Dendritic cell treated with granulocyte-macrophage colony-stimulating factor and Interleukin-4, amounts not matched to agents 40 ng/mL and 50 ng/mL, for 4 days (primary cell): ENCODE measurements around the gene LRRN4CL.
A peak's percentile ranks its signal among the peaks of the same experiment; 100 is the strongest.
"Not testable (repeated sequence)": the region's sequence is repeated elsewhere in the genome, so short reads cannot be mapped to it uniquely, and the experiment has no call there.

ENCODE experiments used
- H3K27ac Mint-ChIP-seq: one replicate; pipeline ENCODE4 v1.8.0; 2022; ENCODE audit warnings: mild to moderate bottlenecking, mixed read lengths
- H3K27me3 Mint-ChIP-seq: one replicate; pipeline ENCODE4 v1.8.0; 2022; ENCODE audit warnings: mild to moderate bottlenecking, mixed read lengths
- H3K36me3 Mint-ChIP-seq: one replicate; pipeline ENCODE4 v1.8.0; 2022; ENCODE audit warnings: low read depth, mixed read lengths
- H3K4me1 Mint-ChIP-seq: one replicate; pipeline ENCODE4 v1.8.0; 2022; ENCODE audit warnings: low read depth, mixed read lengths
- H3K4me3 Mint-ChIP-seq: one replicate; pipeline ENCODE4 v1.8.0; 2022; ENCODE audit warnings: mild to moderate bottlenecking, moderate library complexity, mixed read lengths
- H3K9me3 Mint-ChIP-seq: one replicate; pipeline ENCODE4 v1.8.0; 2022; ENCODE audit warnings: mixed read lengths
- intact Hi-C: fragments of 100-400 bp; cut with micrococcal nuclease; formaldehyde crosslinking; loops from one replicate; pipeline ENCODE4 v1.15.0; 2022

The LRRN4CL gene

DNA sequence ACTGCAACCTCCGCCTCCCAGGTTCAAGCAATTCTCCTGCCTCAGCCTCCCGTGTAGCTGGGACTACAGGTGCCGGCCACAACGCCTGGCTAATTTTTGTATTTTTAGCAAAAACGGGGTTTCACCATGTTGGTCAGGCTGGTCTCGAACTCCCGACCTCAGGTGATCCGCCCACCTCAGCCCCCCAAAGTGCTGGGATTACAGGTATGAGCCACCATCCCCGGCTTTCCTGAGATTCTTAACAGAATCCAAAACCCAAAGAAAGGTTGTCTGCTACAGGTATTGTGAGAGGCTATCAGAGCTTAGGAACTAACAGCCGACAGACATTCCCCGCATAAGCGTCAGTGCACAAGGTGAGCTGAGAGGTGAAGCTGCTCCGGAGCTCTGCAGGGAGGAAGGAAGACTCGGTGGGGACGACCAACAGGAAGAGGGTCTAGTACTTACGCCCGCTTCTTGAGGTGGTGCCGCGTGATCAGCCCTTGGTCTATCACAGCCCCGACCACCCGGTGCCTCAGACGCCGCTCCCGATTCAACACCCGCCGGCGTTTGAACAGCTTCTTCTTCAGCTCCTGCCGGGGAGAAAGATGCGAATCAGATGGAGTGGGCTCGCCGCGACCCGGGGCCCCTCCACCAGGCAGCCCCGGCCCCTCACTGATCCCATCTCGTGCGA is 24.8 kb downstream of the LRRN4CL start:
- no peaks in the 10 kb centered on the region for H3K9me3 Mint-ChIP-seq
- peak overlapping the region; percentile 94 for H3K4me3 Mint-ChIP-seq
- peaks cover 29% of the 10 kb centered on the region for H3K4me1 Mint-ChIP-seq
- H3K27ac Mint-ChIP-seq = peak overlapping the region; percentile 88
- intact Hi-C loops = no loop called here
- H3K27me3 Mint-ChIP-seq = no peaks in the 10 kb centered on the region
- H3K36me3 Mint-ChIP-seq = peaks cover 63% of the 10 kb centered on the region

DNA sequence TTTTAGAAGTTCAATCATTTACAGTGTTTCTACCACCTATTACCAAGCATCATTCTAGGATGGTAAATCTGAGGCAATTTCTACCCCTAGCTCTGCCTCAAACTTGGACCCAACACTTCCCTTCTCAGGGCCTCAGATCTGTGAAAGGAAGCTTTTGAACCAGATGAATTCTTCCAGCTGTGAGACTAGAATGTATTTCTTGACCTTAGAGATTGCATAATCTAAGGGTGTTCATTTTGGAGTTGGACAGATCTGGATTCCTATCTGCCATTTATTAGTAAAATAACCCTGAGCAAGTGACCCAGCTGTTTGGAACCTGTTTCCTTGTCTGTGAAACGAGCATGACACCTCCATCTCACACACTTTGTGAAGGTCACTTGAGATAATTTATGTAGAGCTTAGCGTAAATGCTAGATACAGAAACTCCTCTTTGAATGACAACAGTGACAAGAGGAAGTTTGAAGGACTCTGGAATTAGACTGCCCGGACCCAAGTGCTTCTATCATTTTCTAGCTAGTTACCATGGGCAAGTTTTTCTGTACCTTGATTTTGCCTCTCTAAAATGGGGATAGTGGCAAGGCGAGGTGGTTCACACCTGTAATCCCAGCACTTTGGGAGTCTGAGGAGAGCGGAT is 32.4 kb downstream of the LRRN4CL start:
- no peaks in the 10 kb centered on the region for H3K27me3 Mint-ChIP-seq
- H3K9me3 Mint-ChIP-seq = no peaks in the 10 kb centered on the region
- H3K27ac Mint-ChIP-seq = no peak overlapping the region
- H3K4me1 Mint-ChIP-seq = peaks cover 13% of the 10 kb centered on the region
- peaks cover 8% of the 10 kb centered on the region for H3K36me3 Mint-ChIP-seq
- intact Hi-C loops = no loop called here
- H3K4me3 Mint-ChIP-seq = no peak overlapping the region

DNA sequence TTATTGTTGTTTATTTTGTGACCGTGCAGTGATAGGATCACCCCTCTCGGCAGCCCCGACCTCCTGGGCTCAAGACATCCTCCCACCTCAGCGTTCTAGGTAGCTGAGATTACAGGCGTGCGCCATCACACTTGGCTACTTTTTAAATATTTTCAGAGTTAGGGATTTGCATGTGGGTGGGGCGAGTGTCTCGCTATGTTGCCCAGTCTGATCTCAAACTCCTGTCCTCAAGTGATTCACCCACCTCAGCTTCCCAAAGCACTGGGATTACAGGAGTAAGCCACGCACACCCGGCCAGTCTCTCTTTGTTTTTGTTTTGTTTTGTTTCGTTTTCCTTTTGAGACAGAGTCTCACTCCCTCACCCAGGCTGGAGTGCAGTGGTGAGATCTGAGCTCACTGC is 35.0 kb downstream of the LRRN4CL start:
- H3K9me3 Mint-ChIP-seq = no peaks in the 10 kb centered on the region

DNA sequence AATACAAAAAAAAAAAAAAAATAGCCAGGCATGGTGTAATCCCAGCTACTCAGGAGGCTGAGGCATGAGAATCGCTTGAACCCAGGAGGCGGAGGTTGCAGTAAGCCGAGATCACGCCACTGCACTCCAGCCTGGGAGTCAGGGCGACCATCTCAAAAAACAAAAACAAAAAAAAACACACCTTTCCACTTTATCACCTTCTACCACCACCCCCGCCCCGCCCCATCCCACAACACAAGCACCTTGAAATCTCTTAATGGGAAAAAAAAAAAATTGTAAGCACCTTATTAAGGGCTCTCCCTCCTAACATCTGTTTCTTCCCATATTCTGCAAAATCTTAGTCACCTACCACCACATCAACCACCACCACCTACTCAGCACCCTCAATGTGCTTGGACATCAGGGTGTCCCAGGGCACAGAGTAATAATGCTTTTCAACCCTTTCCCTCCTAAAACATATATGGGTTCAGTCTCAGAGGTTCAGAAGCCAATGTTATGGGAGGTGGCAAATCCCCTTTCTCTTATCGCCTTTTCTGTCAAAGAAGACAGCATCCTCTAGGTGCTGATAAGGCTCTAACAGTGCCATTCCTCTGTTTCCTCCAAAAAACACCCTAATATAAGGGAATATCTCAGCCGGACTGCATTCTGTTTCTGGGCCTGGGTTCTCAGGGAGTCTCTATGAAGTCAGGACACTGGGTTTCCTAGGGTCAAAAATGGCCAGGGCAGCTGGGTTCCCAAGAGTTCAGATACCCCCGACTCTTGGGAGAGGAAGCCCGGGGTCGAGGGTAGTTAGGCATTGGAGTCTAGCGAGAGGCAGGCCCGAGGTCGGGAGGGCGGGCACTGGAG is 36.9 kb downstream of the LRRN4CL start:
- peaks cover 43% of the 10 kb centered on the region for H3K36me3 Mint-ChIP-seq
- peaks cover 26% of the 10 kb centered on the region for H3K4me1 Mint-ChIP-seq
- H3K27ac Mint-ChIP-seq = peak overlapping the region; percentile 93
- peak overlapping the region; percentile 96 for H3K4me3 Mint-ChIP-seq
- H3K27me3 Mint-ChIP-seq = no peaks in the 10 kb centered on the region
- intact Hi-C loops = loop anchor here (1.0 kb wide), 1 partner anchor 27 kb away; the partner anchor contains the start of gene UBXN1
- H3K9me3 Mint-ChIP-seq = no peaks in the 10 kb centered on the region

More for the DNA sequence above, 35.0 kb downstream of the LRRN4CL start:
- peak overlapping the region; percentile 93 for H3K27ac Mint-ChIP-seq
- H3K27me3 Mint-ChIP-seq = no peaks in the 10 kb centered on the region
- H3K4me3 Mint-ChIP-seq = peak overlapping the region; percentile 21
- H3K4me1 Mint-ChIP-seq = peaks cover 18% of the 10 kb centered on the region
- intact Hi-C loops = no loop called here
- peaks cover 24% of the 10 kb centered on the region for H3K36me3 Mint-ChIP-seq

DNA sequence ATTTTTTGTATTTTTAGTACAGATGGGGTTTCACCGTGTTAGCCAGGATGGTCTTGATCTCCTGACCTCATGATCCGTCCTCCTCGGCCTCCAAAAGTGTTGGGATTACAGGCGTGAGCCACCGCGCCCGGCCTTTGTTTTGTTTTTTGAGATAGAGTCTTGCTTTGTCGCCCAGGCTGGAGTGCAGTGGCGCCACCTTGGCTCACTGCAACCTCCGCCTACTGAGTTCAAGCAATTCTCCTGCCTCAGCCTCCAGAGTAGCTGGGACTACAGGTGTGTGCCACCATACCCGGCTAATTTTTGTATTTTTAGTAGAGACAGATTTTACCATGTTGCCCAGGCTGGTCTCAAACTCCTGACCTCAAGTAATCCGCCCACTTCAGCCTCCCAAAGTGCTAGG is 39.0 kb downstream of the LRRN4CL start:
- Mint-ChIP-seq H3K4me1 (peaks cover 41% of the 10 kb centered on the region), H3K27ac (peak overlapping the region; percentile 43), H3K36me3 (peaks cover 53% of the 10 kb centered on the region)
- H3K4me3 Mint-ChIP-seq, H3K27me3 Mint-ChIP-seq, H3K9me3 Mint-ChIP-seq, intact Hi-C loops: not testable (repeated sequence)

DNA sequence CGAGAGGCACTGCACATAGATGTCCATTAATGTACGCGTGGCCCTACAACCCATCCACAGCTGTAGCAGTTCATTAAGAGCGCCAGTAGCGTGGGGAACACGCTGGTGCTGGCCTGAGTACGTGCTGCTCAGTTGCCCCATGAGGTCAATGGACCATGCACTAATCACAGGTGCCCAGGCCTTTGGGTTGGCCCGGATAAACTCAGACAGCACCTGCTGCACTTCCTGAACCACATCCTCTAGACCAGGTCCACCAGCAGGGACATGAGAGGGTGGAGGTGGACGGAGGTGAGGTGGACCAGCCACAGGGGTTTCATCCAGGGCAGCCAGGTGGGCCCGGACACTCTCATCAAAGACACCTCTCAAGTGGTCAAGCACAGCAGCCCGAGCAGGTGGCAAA is 39.8 kb downstream of the LRRN4CL start:
- intact Hi-C loops = no loop called here
- H3K4me1 Mint-ChIP-seq = peaks cover 48% of the 10 kb centered on the region
- H3K4me3 Mint-ChIP-seq = no peak overlapping the region
- no peaks in the 10 kb centered on the region for H3K9me3 Mint-ChIP-seq
- peaks cover 56% of the 10 kb centered on the region for H3K36me3 Mint-ChIP-seq
- H3K27ac Mint-ChIP-seq = no peak overlapping the region
- no peaks in the 10 kb centered on the region for H3K27me3 Mint-ChIP-seq

DNA sequence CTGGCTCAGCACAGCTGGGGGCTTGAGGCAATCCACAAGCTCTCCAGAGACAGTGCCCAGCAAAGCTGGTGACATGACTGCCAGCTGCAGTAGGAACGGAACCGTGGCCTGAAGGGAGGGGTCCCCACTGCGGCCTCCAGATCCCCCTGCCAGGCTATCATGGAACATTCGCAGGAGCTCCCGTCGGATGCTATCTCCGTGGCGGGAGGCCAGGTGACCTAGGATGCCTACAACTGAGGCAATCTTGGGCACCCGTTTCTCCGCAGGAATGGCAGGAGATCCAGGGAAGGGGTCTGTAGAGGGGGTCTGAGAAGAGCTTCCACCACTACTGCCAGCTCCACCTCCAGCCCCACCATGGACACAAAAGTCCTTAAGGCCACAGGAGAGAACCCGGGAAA is 40.4 kb downstream of the LRRN4CL start:
- Mint-ChIP-seq H3K9me3 (no peaks in the 10 kb centered on the region), H3K27me3 (no peaks in the 10 kb centered on the region), H3K27ac (no peak overlapping the region), H3K36me3 (peaks cover 61% of the 10 kb centered on the region), H3K4me3 (no peak overlapping the region), H3K4me1 (peaks cover 52% of the 10 kb centered on the region)
- intact Hi-C loops = no loop called here

DNA sequence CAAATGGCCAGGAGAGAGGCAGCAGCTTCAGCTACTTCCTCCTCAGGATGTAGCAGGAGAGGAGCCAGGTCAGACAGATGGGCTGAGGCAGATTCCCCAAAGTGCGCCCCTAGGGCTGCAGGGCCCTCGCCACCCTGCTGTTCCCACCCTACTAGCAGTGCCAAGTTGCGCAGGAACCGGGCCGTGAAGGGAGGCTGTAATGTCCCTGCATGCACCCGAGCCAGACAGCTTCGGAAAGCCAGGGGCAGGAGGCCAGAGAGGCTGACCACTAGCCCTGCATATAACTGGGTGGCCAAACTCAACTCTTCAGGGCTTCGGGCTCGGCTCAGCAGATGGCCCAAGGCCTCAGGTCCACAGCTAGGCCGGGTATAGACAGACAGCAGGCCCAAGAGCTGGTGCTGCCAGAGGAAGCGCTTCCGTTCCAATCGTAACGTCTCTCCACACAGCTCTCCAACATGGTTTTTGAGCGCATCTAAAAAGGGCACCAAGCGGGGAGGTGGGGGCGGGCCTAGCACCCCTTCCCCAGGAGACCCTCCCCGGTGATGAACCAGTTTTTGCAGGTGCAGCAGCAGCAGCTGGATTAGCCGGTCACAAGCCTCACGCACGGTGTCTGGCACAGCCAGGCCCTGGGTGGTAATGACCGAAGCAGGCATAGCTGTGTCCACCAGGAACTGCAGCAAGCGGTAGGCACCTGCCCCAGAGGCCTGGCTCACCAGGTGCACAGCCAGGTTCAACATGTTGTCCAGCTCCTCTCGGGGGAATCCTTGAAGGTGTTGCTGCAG is 41.0 kb downstream of the LRRN4CL start:
- Mint-ChIP-seq H3K9me3 (no peaks in the 10 kb centered on the region), H3K27me3 (no peaks in the 10 kb centered on the region), H3K27ac (no peak overlapping the region), H3K36me3 (peaks cover 67% of the 10 kb centered on the region), H3K4me1 (peaks cover 48% of the 10 kb centered on the region), H3K4me3 (no peak overlapping the region)
- intact Hi-C loops = no loop called here

DNA sequence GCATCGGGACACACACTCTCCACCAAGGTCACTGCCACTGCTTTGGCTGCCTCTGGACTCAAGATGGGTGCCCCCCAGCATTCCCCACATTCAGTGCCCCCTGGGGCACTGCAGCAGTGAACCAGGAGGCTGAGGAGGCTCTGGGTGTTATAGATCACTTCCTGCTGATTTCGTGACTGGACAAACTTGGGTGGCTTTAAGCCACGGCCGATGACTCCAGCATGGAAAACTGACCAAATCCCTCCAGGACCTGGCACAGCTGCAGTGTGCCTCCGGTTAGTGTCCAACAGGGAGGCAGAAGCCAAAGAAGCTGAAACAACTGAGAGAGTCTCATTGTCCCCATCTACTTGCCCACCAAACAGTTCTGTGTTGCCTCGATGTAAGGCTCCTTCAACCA is 41.7 kb downstream of the LRRN4CL start:
- intact Hi-C loops = no loop called here
- H3K27ac Mint-ChIP-seq = no peak overlapping the region
- H3K4me1 Mint-ChIP-seq = peaks cover 46% of the 10 kb centered on the region
- H3K9me3 Mint-ChIP-seq = no peaks in the 10 kb centered on the region
- no peak overlapping the region for H3K4me3 Mint-ChIP-seq
- H3K27me3 Mint-ChIP-seq = no peaks in the 10 kb centered on the region
- peaks cover 69% of the 10 kb centered on the region for H3K36me3 Mint-ChIP-seq

DNA sequence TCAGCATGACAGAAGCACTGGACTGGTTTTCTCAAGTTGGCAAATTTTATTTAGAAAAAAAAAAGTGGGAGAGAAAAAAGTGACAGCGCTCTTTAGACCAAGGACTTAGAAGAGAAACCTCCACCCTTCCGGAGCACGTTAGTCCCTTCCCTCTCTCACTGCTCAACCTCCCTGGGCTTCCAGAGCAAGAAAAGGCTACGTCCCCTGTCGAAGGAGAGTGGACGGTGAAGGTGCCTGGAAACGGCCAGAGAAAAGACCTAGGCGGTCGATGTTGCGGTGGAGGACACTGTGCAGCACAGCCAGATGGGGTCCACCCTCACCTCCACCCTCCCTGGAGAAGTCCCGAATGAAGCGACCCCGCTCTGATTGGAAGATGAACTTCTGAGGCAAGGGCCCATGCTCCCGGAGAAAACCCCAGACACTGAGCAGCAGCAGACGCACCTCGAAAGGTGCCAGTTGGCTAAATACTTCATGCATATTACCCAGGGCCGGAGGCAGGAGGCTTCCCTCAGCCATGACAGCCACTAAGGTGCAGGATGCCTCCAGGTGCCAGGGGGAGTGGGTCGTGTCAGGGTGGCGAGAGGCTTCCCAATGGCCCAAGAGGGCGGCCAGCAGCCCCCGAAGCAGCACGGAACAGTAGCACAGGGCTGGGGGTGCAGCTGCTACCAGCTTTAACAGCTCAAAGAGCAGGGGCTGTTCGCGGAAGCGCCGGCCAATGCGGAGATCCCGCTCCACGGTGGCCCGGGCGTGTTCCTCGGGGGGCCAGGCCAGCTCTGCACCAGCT is 42.3 kb downstream of the LRRN4CL start:
- Mint-ChIP-seq H3K36me3 (peaks cover 70% of the 10 kb centered on the region), H3K27ac (peak overlapping the region; percentile 93)

DNA sequence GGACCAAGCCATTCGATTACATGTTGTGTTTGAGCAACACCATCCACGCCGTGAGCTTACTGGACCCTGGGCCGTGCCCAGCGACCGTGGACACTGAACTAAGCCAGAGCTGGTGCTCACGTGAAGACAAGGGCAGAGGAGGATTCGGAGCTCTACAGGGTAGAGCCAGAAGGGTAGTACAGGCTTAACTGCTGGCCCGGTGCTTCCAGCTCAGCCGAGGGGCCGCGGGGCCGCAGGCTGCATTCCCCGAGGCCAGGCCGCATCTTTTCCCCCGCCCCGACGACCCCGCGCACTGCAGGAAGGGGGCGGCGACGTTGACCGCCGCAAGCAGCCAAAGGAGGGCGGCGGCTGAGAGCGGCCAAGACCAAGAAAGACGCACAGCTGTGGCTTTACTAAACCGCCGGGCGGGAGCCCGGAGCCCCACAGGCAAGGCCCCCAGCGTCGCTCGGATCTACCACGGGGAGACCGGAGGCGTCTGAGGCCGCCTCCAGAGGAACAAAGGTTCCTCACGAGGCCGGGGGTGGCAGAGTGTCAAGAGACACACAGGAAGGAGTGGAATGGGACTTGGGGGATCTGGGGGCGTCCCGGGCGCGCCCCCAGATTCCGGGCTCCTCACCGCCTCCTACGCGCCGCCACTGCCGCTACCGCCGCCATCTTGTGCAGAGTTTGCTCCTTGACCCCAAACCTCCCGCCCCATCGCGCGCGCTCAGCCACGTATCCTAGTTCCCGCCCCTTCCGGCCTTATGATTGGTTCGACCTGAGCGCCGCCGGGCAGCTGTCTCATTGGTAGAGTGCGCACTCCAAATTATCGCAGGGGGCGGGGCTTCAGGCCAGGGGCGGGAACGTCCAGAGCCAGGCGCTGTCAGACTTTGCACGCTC is 43.1 kb downstream of the LRRN4CL start, which contains the start of gene GANAB:
GANAB (minus strand) TSS at position 668 of the 879 bp plus-strand sequence; CDS start at position 654, 14 bp downstream.
- peaks cover 39% of the 10 kb centered on the region for H3K4me1 Mint-ChIP-seq
- H3K4me3 Mint-ChIP-seq = peak within 1 kb of the TSS; percentile 95
- H3K36me3 Mint-ChIP-seq = peaks cover 74% of the 10 kb centered on the region
- intact Hi-C loops = loop anchor here (1.0 kb wide), 1 partner anchor 45 kb away; the partner anchor contains the start of gene MTA2
- H3K27me3 Mint-ChIP-seq = no peaks in the 10 kb centered on the region
- H3K27ac Mint-ChIP-seq = peak within 1 kb of the TSS; percentile 93
- H3K9me3 Mint-ChIP-seq = no peaks in the 10 kb centered on the region

More for the DNA sequence above, 42.3 kb downstream of the LRRN4CL start:
- peak overlapping the region; percentile 95 for H3K4me3 Mint-ChIP-seq
- no peaks in the 10 kb centered on the region for H3K9me3 Mint-ChIP-seq
- peaks cover 40% of the 10 kb centered on the region for H3K4me1 Mint-ChIP-seq
- intact Hi-C loops = loop anchor here (1.0 kb wide), 1 partner anchor 46 kb away; the partner anchor contains the start of gene MTA2
- H3K27me3 Mint-ChIP-seq = no peaks in the 10 kb centered on the region

DNA sequence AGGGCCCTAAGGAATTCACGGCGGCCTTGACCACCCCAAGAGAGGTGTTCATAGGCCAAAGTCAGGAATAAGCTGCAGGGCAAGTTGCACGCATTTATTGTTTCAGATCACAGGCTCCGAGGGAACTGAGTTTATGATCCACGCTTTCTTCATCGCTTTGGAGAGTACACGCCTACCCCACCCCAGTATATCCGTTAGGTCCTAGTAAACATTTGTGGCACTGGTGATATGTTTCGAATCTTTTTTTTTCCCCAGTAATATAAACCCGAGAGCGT is 43.7 kb downstream of the LRRN4CL start:
- intact Hi-C loops = no loop called here

More for the DNA sequence above, 43.7 kb downstream of the LRRN4CL start:
- H3K4me3 Mint-ChIP-seq = peak overlapping the region; percentile 95
- H3K36me3 Mint-ChIP-seq = peaks cover 77% of the 10 kb centered on the region
- H3K27ac Mint-ChIP-seq = peak overlapping the region; percentile 93
- peaks cover 35% of the 10 kb centered on the region for H3K4me1 Mint-ChIP-seq
- no peaks in the 10 kb centered on the region for H3K27me3 Mint-ChIP-seq
- H3K9me3 Mint-ChIP-seq = no peaks in the 10 kb centered on the region
